Activated naive CD8-positive, alpha-beta T cell (primary cell): ENCODE measurements around the gene CYRIA.

Experiments
- H3K27ac Mint-ChIP-seq: one replicate; pipeline ENCODE4 v1.8.0; 2021; ENCODE audit warnings: mixed read lengths
- H3K27me3 Mint-ChIP-seq: one replicate; pipeline ENCODE4 v1.8.0; 2021; ENCODE audit warnings: mixed read lengths
- H3K36me3 Mint-ChIP-seq: one replicate; pipeline ENCODE4 v1.8.0; 2021; ENCODE audit warnings: mixed read lengths
- H3K4me1 Mint-ChIP-seq: one replicate; pipeline ENCODE4 v1.8.0; 2021; ENCODE audit warnings: low read depth, mixed read lengths
- H3K4me3 Mint-ChIP-seq: one replicate; pipeline ENCODE4 v1.8.0; 2021; ENCODE audit warnings: mild to moderate bottlenecking, mixed read lengths
- H3K9me3 Mint-ChIP-seq: one replicate; pipeline ENCODE4 v1.8.0; 2021; ENCODE audit warnings: low read depth, mixed read lengths

The CYRIA gene

GRCh38 chr2:16661526-16661925 is 4.1 kb downstream of the CYRIA start:
- Mint-ChIP-seq H3K4me3 (no peak overlapping the region), H3K36me3 (no peaks in the 10 kb centered on the region), H3K27ac (no peak overlapping the region), H3K9me3 (no peaks in the 10 kb centered on the region), H3K27me3 (peaks cover 41% of the 10 kb centered on the region), H3K4me1 (peaks cover 17% of the 10 kb centered on the region)

GRCh38 chr2:16660556-16660955 is 5.1 kb downstream of the CYRIA start:
- Mint-ChIP-seq H3K27ac (no peak overlapping the region), H3K4me3 (no peak overlapping the region)

GRCh38 chr2:16660114-16660513 is 5.5 kb downstream of the CYRIA start:
- peaks cover 11% of the 10 kb centered on the region for H3K4me1 Mint-ChIP-seq
- peaks cover 35% of the 10 kb centered on the region for H3K27me3 Mint-ChIP-seq
- H3K36me3 Mint-ChIP-seq = no peaks in the 10 kb centered on the region
- H3K4me3 Mint-ChIP-seq = no peak overlapping the region
- no peaks in the 10 kb centered on the region for H3K9me3 Mint-ChIP-seq
- no peak overlapping the region for H3K27ac Mint-ChIP-seq

More at GRCh38 chr2:16660556-16660955, 5.1 kb downstream of the CYRIA start:
- Mint-ChIP-seq H3K27me3 (peaks cover 35% of the 10 kb centered on the region), H3K9me3 (no peaks in the 10 kb centered on the region), H3K36me3 (no peaks in the 10 kb centered on the region), H3K4me1 (peaks cover 11% of the 10 kb centered on the region)

GRCh38 chr2:16658076-16658739 is 7.4 kb downstream of the CYRIA start:
- no peaks in the 10 kb centered on the region for H3K36me3 Mint-ChIP-seq
- no peaks in the 10 kb centered on the region for H3K9me3 Mint-ChIP-seq
- H3K4me3 Mint-ChIP-seq = no peak overlapping the region
- no peaks in the 10 kb centered on the region for H3K4me1 Mint-ChIP-seq
- H3K27me3 Mint-ChIP-seq = peaks cover 25% of the 10 kb centered on the region
- H3K27ac Mint-ChIP-seq = no peak overlapping the region

- H3K4me1 Mint-ChIP-seq = no peaks in the 10 kb centered on the region
- H3K9me3 Mint-ChIP-seq = no peaks in the 10 kb centered on the region
- H3K36me3 Mint-ChIP-seq = no peaks in the 10 kb centered on the region
- peaks cover 21% of the 10 kb centered on the region for H3K27me3 Mint-ChIP-seq
- no peak overlapping the region for H3K4me3 Mint-ChIP-seq
- no peak overlapping the region for H3K27ac Mint-ChIP-seq
Observed at GRCh38 chr2:16657671-16658070, 8.0 kb downstream of the CYRIA start.

GRCh38 chr2:16656784-16657391 is 8.7 kb downstream of the CYRIA start:
- Mint-ChIP-seq H3K27me3 (peaks cover 15% of the 10 kb centered on the region), H3K4me3 (no peak overlapping the region), H3K4me1 (no peaks in the 10 kb centered on the region), H3K36me3 (no peaks in the 10 kb centered on the region), H3K27ac (no peak overlapping the region), H3K9me3 (no peaks in the 10 kb centered on the region)

- Mint-ChIP-seq H3K27me3 (peaks cover 13% of the 10 kb centered on the region), H3K9me3 (no peaks in the 10 kb centered on the region), H3K36me3 (no peaks in the 10 kb centered on the region), H3K4me3 (no peak overlapping the region), H3K27ac (no peak overlapping the region), H3K4me1 (no peaks in the 10 kb centered on the region)
Observed at GRCh38 chr2:16655905-16656642, 9.6 kb downstream of the CYRIA start.

GRCh38 chr2:16655445-16655837 is 10.2 kb downstream of the CYRIA start:
- Mint-ChIP-seq H3K27ac (no peak overlapping the region), H3K9me3 (no peaks in the 10 kb centered on the region), H3K4me1 (peaks cover 2% of the 10 kb centered on the region), H3K36me3 (no peaks in the 10 kb centered on the region), H3K27me3 (peaks cover 13% of the 10 kb centered on the region), H3K4me3 (no peak overlapping the region)

GRCh38 chr2:16654833-16655444 is 10.7 kb downstream of the CYRIA start:
- no peaks in the 10 kb centered on the region for H3K9me3 Mint-ChIP-seq
- H3K27ac Mint-ChIP-seq = no peak overlapping the region
- H3K4me1 Mint-ChIP-seq = peaks cover 2% of the 10 kb centered on the region
- peaks cover 9% of the 10 kb centered on the region for H3K27me3 Mint-ChIP-seq
- H3K36me3 Mint-ChIP-seq = no peaks in the 10 kb centered on the region
- H3K4me3 Mint-ChIP-seq = no peak overlapping the region

GRCh38 chr2:16653799-16654198 is 11.8 kb downstream of the CYRIA start:
- no peaks in the 10 kb centered on the region for H3K36me3 Mint-ChIP-seq
- no peaks in the 10 kb centered on the region for H3K9me3 Mint-ChIP-seq
- peaks cover 5% of the 10 kb centered on the region for H3K27me3 Mint-ChIP-seq
- peaks cover 2% of the 10 kb centered on the region for H3K4me1 Mint-ChIP-seq
- no peak overlapping the region for H3K27ac Mint-ChIP-seq
- no peak overlapping the region for H3K4me3 Mint-ChIP-seq

- H3K36me3 Mint-ChIP-seq = no peaks in the 10 kb centered on the region
- H3K27ac Mint-ChIP-seq = no peak overlapping the region
- peaks cover 2% of the 10 kb centered on the region for H3K4me1 Mint-ChIP-seq
- no peaks in the 10 kb centered on the region for H3K9me3 Mint-ChIP-seq
- no peak overlapping the region for H3K4me3 Mint-ChIP-seq
- H3K27me3 Mint-ChIP-seq = peaks cover 2% of the 10 kb centered on the region
Observed at GRCh38 chr2:16653083-16653375, 12.6 kb downstream of the CYRIA start.

GRCh38 chr2:16652296-16653082 is 13.1 kb downstream of the CYRIA start:
- Mint-ChIP-seq H3K36me3 (no peaks in the 10 kb centered on the region), H3K27me3 (peaks cover 2% of the 10 kb centered on the region), H3K4me1 (peaks cover 2% of the 10 kb centered on the region), H3K9me3 (no peaks in the 10 kb centered on the region), H3K27ac (no peak overlapping the region), H3K4me3 (no peak overlapping the region)

- Mint-ChIP-seq H3K27me3 (peaks cover 2% of the 10 kb centered on the region), H3K9me3 (no peaks in the 10 kb centered on the region), H3K27ac (no peak overlapping the region), H3K36me3 (no peaks in the 10 kb centered on the region), H3K4me1 (peaks cover 2% of the 10 kb centered on the region), H3K4me3 (no peak overlapping the region)
Observed at GRCh38 chr2:16650287-16651249, 15.1 kb downstream of the CYRIA start.
